Activated B cell treated with CpG ODN at 0.5 μM for 24 hours (primary cell): Measurements from ENCODE around the gene MICALL1. TPM values are rescaled to one million over a fixed set of nuclear protein-coding genes. Genes with fewer than 3 reads are reported as not detected.

Source experiments
- ATAC-seq: fragments of 200-7000 bp; cut with Tn5 transposase; one replicate; pipeline ENCODE4 v1.10.0; 2021; ENCODE audit warnings: low read depth, mild to moderate bottlenecking, moderate library complexity
- CTCF ChIA-PET: fragments of 350-600 bp; sonication (Branson Sonifier 250); formaldehyde crosslinking; loops from one replicate; lab custom pipeline; 2021; ENCODE audit warnings: antibody characterized with exemption; lab: Charles Lee
- POLR2A ChIA-PET: fragments of 350-600 bp; sonication (Branson Sonifier 250); formaldehyde crosslinking; loops from one replicate; lab custom pipeline; 2021; ENCODE audit warnings: antibody characterized with exemption; lab: Charles Lee
- DNase-seq: peaks from one replicate; pipeline ENCODE4 v3.0.0; 2022
- H3K27ac Mint-ChIP-seq: one replicate; pipeline ENCODE4 v1.8.0; 2020; ENCODE audit warnings: mixed read lengths
- H3K27me3 Mint-ChIP-seq: one replicate; pipeline ENCODE4 v1.8.0; 2021; ENCODE audit warnings: mixed read lengths
- H3K36me3 Mint-ChIP-seq: one replicate; pipeline ENCODE4 v1.8.0; 2021; ENCODE audit warnings: low read depth, mixed read lengths
- H3K4me1 Mint-ChIP-seq: one replicate; pipeline ENCODE4 v1.8.0; 2021; ENCODE audit warnings: mixed read lengths
- H3K4me3 Mint-ChIP-seq: one replicate; pipeline ENCODE4 v1.8.0; 2020; ENCODE audit warnings: mild to moderate bottlenecking, mixed read lengths
- H3K9me3 Mint-ChIP-seq: one replicate; pipeline ENCODE4 v1.8.0; 2020; ENCODE audit warnings: mixed read lengths
- CTCF ChIP-seq: fragments of 200-600 bp; IDR thresholded peaks from one replicate; pipeline ENCODE4 v1.8.0; 2022; ENCODE audit warnings: antibody characterized with exemption, mild to moderate bottlenecking
- intact Hi-C: fragments of 100-400 bp; cut with micrococcal nuclease; formaldehyde crosslinking; loops from one replicate; pipeline ENCODE4 v1.15.1; 2024
- total RNA-seq: library from RNA; stranded (reverse); gene quantifications from 2 replicates; pipeline ENCODE4 v1.2.3, GENCODE V29; 2022

The MICALL1 gene
- total RNA-seq, 1 donor from 2014 or later: 27.6 TPM

DNA sequence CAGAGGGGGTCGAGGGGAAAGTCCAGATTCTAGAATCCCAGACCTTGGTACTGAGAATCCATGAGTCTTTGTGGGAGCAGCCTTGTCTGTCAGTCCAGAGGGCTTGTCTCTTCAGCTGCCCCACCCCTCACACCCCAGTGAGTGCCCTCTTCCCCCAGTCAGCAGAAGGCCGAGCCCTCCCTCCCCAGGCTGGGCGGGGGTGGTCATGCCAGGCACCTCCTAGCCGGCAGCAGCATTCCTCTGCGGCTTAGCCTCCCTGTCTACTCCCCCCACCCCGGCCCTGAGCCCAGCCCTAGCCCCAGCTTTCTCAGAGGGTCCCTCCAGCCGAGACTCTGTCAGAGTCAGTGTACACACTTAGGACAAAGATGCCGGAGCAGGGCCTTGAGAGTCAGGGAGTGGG, 73.7 kb downstream of the MICALL1 start:
- H3K27ac Mint-ChIP-seq: no peak overlapping the region
- TF ChIP-seq CTCF: no peak
- H3K27me3 Mint-ChIP-seq: no peaks in the 10 kb centered on the region
- DNase-seq (no peak), ATAC-seq (no peak)
- H3K4me3 Mint-ChIP-seq: no peak overlapping the region
- H3K4me1 Mint-ChIP-seq: no peaks in the 10 kb centered on the region
- intact Hi-C loops: no loop called here
- H3K9me3 Mint-ChIP-seq: no peaks in the 10 kb centered on the region
- CTCF ChIA-PET: no interaction called here
- POLR2A ChIA-PET: no interaction called here
- peaks cover 13% of the 10 kb centered on the region for H3K36me3 Mint-ChIP-seq

DNA sequence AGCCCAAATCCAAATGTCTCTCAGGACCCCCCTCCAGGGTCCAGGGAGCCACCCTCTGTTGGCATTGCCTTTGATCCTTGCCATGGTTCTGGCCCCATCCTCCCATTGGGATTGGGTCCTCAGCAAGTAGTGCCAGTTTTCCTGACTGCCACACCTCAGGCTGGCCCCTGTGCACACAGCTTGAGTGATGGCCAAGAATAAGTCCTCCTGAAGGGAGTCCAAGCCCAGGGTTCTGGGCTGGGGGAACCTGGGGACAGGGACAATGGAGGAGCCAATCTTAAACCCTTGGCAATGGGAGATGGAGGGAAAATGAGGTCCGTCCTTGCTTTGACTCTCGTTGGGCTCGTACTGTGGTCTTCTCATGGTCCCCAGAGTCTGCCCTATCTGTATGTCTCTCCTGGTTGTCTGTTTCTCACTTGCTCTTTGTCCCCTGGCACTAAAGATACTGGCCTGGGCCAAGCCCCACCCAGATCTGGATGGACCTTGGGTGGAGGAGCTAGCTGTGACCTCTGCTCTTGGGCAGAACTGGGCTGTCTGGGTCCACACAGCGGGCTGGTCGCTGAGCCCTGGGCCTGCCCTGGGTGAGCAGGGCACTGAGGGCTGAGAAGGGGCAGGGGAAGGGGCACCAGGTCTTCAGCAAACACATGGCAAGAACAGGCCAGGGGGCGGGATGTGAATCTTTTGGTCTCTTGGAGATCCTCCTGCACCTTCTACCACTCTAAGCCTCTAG, 75.3 kb downstream of the MICALL1 start:
- H3K9me3 Mint-ChIP-seq: no peaks in the 10 kb centered on the region
- H3K4me1 Mint-ChIP-seq: no peaks in the 10 kb centered on the region
- H3K27me3 Mint-ChIP-seq: no peaks in the 10 kb centered on the region
- H3K27ac Mint-ChIP-seq: no peak overlapping the region
- ATAC-seq (no peak), DNase-seq (no peak)
- POLR2A ChIA-PET: no interaction called here
- H3K4me3 Mint-ChIP-seq: no peak overlapping the region
- no peak for TF ChIP-seq CTCF
- intact Hi-C loops: no loop called here
- CTCF ChIA-PET: no interaction called here
- peaks cover 4% of the 10 kb centered on the region for H3K36me3 Mint-ChIP-seq

DNA sequence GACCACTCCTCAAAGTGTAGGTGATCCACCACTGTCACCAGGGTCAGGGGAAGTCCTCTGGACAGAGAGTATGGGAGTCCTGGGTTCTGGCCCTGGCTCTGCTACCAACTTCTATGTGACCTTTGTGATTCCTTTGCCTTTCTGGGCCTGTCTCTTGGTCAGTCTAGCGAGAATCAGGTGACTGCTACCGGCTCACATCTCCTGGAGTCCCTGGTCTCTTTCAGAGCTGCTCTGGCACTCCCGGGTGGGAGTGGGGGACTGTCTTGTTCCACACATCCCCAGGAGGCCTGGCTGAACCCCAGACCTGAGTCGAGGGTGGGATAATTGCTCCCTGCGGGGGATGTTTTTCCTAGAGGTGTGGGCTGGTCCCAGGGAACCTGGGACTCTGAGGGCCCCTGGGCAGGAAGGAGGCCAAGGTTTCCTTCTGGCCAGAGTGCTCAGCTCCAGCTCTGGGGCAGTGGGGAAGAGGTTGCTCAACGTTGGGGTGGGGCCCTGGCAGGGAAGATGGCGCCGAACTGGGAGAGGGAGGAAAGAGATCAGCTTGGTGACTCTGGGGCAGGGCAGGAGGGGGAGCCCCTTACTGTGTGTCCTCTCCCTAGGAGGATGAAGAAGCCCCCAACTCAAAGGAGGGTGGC, 76.2 kb downstream of the MICALL1 start:
- H3K4me3 Mint-ChIP-seq: no peak overlapping the region
- no peaks in the 10 kb centered on the region for H3K9me3 Mint-ChIP-seq
- no peak for TF ChIP-seq CTCF
- H3K4me1 Mint-ChIP-seq: no peaks in the 10 kb centered on the region
- peaks cover 4% of the 10 kb centered on the region for H3K36me3 Mint-ChIP-seq
- DNase-seq: no peak
- ChIA-PET POLR2A (interaction anchor here (0.5 kb wide), 1 partner anchor 74 kb away, joined by 3 read pairs; no protein-coding TSS in a partner anchor), CTCF (no interaction called here)
- H3K27ac Mint-ChIP-seq: no peak overlapping the region
- H3K27me3 Mint-ChIP-seq: no peaks in the 10 kb centered on the region
- ATAC-seq: no peak
- intact Hi-C loops: no loop called here

DNA sequence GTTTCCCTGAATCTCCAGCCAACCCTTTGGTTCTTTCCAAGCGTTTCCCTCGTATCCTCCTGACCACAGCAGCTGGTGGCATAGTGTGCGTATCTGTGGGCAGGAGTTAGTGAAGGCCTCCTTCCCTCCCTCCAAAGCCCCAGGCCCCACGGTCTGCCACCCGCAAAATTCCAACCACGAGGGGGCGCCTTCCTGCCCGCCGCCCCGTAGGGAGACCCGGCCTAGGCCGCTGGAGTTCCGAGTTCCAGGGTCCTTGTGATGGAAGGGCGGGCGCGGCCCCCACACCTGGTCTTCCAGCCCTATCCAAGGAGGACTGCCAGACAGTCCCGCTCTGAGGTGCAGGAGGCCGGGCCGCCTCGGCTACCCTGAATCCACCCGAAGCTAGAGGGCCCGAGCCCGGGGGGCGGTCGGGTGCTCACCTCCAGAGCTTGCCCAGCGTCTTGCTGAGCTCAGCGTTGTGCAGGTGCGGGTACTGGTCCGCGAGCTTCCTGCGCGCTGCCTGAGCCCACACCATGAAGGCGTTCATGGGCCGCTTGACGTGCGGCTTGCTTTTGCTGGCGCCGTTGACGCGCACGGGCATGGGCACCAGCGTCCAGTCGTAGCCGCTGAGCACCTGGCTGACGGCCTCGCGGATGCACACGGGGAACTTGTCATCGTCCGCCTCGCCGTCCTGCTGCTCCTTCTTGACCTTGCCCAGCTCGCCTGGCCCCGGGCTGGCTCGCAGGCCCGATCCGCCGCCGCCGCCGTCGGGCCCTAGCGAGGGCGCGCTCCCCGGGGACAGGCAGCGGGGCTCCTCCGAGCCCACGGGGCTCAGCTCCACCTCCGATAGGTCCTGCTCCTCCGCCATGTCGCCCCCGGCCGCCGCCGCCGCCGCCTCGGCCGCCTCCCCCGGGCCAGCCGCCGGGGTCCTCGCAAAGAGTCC, 77.1 kb downstream of the MICALL1 start:
- CTCF ChIA-PET: no interaction called here
- peaks cover 4% of the 10 kb centered on the region for H3K36me3 Mint-ChIP-seq
- POLR2A ChIA-PET: interaction anchor here (0.5 kb wide), 1 partner anchor 73 kb away, joined by 3 read pairs; no protein-coding TSS in a partner anchor

More for the DNA sequence above, 77.1 kb downstream of the MICALL1 start:
- no peak for DNase-seq
- intact Hi-C loops: no loop called here
- no peak for TF ChIP-seq CTCF
- H3K9me3 Mint-ChIP-seq: no peaks in the 10 kb centered on the region
- no peak overlapping the region for H3K27ac Mint-ChIP-seq
- H3K27me3 Mint-ChIP-seq: no peaks in the 10 kb centered on the region
- no peaks in the 10 kb centered on the region for H3K4me1 Mint-ChIP-seq
- H3K4me3 Mint-ChIP-seq: no peak overlapping the region
- no peak for ATAC-seq
